Ascending aorta (tissue), 2 donors: ENCODE measurements around the gene ATP8A2. TPM values are rescaled to one million over a fixed set of nuclear protein-coding genes. Genes with fewer than 3 reads are reported as not detected.

ENCODE experiments used
- DNase-seq, 2 donors: peaks; one replicate each; pipeline ENCODE4 v3.0.0-alpha.2; 2019; ENCODE audit warnings: low spot score in 2 of 2
- H3K27ac ChIP-seq, 2 donors: fragments of 200-600 bp; sonication (generic); one replicate each; pipeline ENCODE4 v1.5.1; 2016 to 2017; ENCODE audit warnings: mild to moderate bottlenecking in 1 of 2
- H3K27me3 ChIP-seq: fragments of 200-600 bp; sonication (generic); one replicate; pipeline ENCODE4 v1.5.1; 2017
- H3K36me3 ChIP-seq, 2 donors: fragments of 200-600 bp; sonication (generic); one replicate each; pipeline ENCODE4 v1.5.1; 2016
- H3K4me1 ChIP-seq, 2 donors: fragments of 200-600 bp; sonication (generic); one replicate each; pipeline ENCODE4 v1.5.1; 2016 to 2017; ENCODE audit warnings: mild to moderate bottlenecking in 1 of 2
- H3K4me3 ChIP-seq, 2 donors: fragments of 200-600 bp; sonication (generic); one replicate each; pipeline ENCODE4 v1.5.1; 2016 to 2017; ENCODE audit warnings: mild to moderate bottlenecking in 1 of 2
- H3K9me3 ChIP-seq, 2 donors: fragments of 200-600 bp; sonication (generic); one replicate each; pipeline ENCODE4 v1.5.1; 2016
- intact Hi-C: fragments of 100-400 bp; cut with DNase I; formaldehyde crosslinking; loops from one replicate; pipeline ENCODE4 v1.15.1; 2023
- total RNA-seq: library from RNA; depleted of rRNA; stranded (reverse); fragments of >200 nt; gene quantifications from one replicate; pipeline ENCODE4 v1.1.0, GENCODE V29; 2016
- TF ChIP-seq, protein P1 (sequence below), 3 experiments: fragments of 200-600 bp in 2 of 3; fragments of 450-650 bp in 1 of 3; sonication (generic) in 2 of 3; IDR thresholded peaks; one replicate each; pipeline ENCODE4 v1.5.1; 2016 to 2019; ENCODE audit warnings: antibody characterized with exemption in 3 of 3, mild to moderate bottlenecking in 1 of 3, moderate library complexity in 1 of 3

Gene ATP8A2
- total RNA-seq, 1 donor from 2014 or later = under 0.01 TPM

DNA sequence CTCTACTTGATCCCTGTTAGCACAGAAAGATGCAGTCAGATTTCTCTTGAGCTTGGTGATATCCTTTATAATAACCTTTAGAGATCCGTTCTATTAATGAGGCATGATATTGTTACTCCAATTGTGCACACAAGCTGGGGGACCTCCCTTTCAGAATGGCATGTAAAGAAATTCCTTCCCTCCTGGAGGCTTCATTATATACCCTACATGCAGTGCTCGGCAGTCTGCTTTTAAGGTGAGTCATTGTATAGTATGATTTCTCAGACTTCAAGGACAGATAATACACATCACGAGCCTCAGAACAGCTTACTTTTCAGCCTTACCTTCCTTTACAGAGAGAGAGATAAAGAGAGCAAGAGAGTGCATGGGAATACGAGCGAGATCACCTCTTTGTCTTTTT, 261.3 kb downstream of the ATP8A2 start:
- Histone ChIP-seq H3K9me3 (no peaks in the 10 kb centered on the region), H3K4me1 (no peaks in the 10 kb centered on the region)
- intact Hi-C loops = no loop called here

DNA sequence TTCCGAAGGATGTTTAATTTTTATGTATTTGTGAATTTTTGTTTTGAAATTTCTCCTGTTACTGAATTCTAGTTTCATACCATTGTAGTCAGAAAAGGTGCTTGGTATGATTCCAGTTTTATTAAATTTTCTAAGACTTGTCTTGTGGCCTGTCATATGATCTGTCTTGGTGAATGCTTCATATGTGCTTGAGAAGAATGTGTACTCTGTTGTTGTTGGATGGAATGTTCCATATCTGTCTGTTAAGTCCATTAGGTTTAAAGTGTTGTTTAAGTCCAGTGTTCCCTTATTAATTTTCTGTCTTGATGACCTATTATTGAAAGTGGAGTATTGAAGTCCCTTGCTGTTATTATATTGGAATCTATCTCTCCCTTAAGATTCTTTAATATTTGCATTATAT, 273.9 kb downstream of the ATP8A2 start:
- Histone ChIP-seq H3K9me3 (no peaks in the 10 kb centered on the region), H3K27ac (no peak overlapping the region), H3K36me3 (no peaks in the 10 kb centered on the region), H3K4me3 (no peak overlapping the region), H3K4me1 (no peaks in the 10 kb centered on the region), H3K27me3 (no peaks in the 10 kb centered on the region)
- DNase-seq = no peak
- TF ChIP-seq, protein P1, sequence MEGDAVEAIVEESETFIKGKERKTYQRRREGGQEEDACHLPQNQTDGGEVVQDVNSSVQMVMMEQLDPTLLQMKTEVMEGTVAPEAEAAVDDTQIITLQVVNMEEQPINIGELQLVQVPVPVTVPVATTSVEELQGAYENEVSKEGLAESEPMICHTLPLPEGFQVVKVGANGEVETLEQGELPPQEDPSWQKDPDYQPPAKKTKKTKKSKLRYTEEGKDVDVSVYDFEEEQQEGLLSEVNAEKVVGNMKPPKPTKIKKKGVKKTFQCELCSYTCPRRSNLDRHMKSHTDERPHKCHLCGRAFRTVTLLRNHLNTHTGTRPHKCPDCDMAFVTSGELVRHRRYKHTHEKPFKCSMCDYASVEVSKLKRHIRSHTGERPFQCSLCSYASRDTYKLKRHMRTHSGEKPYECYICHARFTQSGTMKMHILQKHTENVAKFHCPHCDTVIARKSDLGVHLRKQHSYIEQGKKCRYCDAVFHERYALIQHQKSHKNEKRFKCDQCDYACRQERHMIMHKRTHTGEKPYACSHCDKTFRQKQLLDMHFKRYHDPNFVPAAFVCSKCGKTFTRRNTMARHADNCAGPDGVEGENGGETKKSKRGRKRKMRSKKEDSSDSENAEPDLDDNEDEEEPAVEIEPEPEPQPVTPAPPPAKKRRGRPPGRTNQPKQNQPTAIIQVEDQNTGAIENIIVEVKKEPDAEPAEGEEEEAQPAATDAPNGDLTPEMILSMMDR (IDR thresholded peaks at IDR 0.05) = no peak
- intact Hi-C loops = no loop called here

More for the DNA sequence above, 261.3 kb downstream of the ATP8A2 start:
- no peak for DNase-seq
- TF ChIP-seq, protein P1 (IDR thresholded peaks at IDR 0.05) = no peak
- Histone ChIP-seq H3K27me3 (no peaks in the 10 kb centered on the region), H3K36me3 (no peaks in the 10 kb centered on the region), H3K4me3 (no peak overlapping the region), H3K27ac (no peak overlapping the region)

DNA sequence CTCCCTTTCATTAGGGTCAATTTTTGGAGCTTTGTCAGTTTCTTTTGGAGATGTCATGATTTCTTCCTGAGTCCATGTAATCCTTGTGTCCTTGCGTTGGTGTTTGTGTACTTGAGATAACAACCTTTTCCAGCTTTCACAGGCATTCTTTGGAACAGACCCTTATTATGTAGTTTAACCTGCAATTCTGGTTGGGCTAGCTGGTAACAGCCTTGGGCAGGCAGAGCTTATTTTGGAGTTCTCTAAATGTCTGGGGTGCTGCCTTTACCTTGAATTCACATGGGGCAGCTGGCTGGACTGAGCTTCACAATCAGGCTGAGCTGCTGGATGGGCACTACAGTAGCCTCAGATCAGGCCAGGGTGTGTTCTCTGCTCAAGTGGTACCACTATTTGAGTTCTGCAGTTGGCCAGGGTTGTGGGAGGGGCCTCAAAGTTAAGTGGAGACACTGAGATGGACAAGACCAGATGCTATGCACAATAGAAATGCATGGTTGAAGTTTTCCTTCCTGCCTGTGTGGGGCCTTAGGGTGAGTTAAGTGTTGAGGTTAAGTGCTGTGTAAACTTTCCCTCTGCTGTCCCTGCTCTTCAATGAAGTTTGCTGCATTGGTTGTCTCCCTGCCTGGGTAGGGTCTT, 277.3 kb downstream of the ATP8A2 start:
- Histone ChIP-seq H3K4me3 (no peak overlapping the region), H3K27ac (no peak overlapping the region), H3K4me1 (no peaks in the 10 kb centered on the region), H3K9me3 (no peaks in the 10 kb centered on the region), H3K36me3 (no peaks in the 10 kb centered on the region), H3K27me3 (no peaks in the 10 kb centered on the region)
- TF ChIP-seq, protein P1 (IDR thresholded peaks at IDR 0.05) = no peak
- intact Hi-C loops = no loop called here
- DNase-seq = no peak

DNA sequence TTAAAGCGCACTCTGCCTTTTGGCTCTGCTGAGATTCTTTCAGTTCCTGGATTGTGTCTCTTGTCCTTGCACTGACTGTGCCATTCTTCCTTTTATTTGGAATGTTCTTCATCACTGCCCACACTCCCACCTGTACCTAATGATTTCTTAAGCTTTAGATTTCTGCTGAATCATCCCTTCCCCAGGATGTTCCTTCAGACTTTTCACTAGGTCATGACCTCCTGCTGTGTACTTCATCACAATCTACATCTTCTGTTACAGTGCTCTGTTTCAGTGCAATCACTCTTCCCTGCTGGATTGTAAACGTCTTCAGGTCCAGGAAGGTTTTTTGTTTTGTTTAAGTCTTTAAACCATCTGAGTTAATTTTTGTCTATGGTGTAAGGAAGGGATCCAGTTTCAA, 281.0 kb downstream of the ATP8A2 start:
- Histone ChIP-seq H3K9me3 (no peaks in the 10 kb centered on the region), H3K27me3 (no peaks in the 10 kb centered on the region), H3K4me3 (no peak overlapping the region), H3K4me1 (no peaks in the 10 kb centered on the region), H3K36me3 (no peaks in the 10 kb centered on the region), H3K27ac (no peak overlapping the region)
- TF ChIP-seq, protein P1 (IDR thresholded peaks at IDR 0.05) = no peak
- intact Hi-C loops = no loop called here
- no peak for DNase-seq

DNA sequence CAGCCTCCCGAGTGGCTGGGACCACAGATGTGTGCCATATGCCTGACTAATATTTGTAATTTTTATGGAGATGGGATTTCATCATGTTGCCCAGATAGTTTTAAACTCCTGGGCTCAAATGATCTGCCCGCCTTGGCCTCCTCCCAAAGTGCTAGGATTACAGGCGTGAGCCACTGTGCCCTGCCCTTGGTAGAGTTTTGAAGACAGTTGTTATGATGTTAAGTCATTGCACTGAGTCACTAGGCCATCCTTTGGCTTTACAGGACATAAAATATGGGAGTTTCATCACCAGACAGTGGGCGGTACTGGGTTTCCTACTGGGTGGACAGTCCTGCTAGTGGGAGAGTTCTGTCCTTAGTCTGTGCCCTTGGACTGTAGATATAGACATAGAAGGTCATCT, 282.5 kb downstream of the ATP8A2 start:
- Histone ChIP-seq H3K36me3 (no peaks in the 10 kb centered on the region), H3K4me3 (no peak overlapping the region), H3K27ac (no peak overlapping the region), H3K4me1 (no peaks in the 10 kb centered on the region), H3K27me3 (no peaks in the 10 kb centered on the region), H3K9me3 (no peaks in the 10 kb centered on the region)
- no peak for DNase-seq
- intact Hi-C loops = no loop called here
- TF ChIP-seq, protein P1 (IDR thresholded peaks at IDR 0.05) = no peak

DNA sequence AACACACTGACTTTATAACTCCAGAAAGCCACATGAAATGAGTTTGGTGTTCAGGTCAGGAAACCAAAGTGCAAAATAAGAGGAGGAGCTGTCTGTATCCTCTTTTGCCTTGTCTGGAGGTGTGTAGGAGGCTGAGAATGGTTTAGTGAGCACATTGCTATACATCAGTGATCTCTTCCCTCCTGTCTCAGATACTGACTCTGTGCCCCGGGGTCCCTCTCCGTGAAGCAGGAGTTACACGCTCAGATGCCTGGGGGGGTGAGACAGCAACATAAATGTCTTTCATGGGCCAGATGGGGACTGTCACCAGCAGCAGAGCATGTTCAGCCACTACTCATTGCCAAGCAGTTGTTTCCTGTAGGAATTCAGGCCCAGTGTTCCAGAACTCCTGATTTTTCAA, 285.4 kb downstream of the ATP8A2 start:
- no peaks in the 10 kb centered on the region for H3K9me3 ChIP-seq
- H3K27ac ChIP-seq = no peak overlapping the region
- TF ChIP-seq, protein P1 (IDR thresholded peaks at IDR 0.05) = no peak
- intact Hi-C loops = no loop called here
- DNase-seq = no peak
- H3K27me3 ChIP-seq = no peaks in the 10 kb centered on the region
- H3K4me3 ChIP-seq = no peak overlapping the region
- H3K36me3 ChIP-seq = no peaks in the 10 kb centered on the region
- H3K4me1 ChIP-seq = no peaks in the 10 kb centered on the region
